ENCODE measurements around the gene RPS8. TPM values are rescaled to one million over a fixed set of nuclear protein-coding genes. Genes with fewer than 3 reads are reported as not detected.
A peak's percentile ranks its signal among the peaks of the same experiment; 100 is the strongest.
"Not testable (repeated sequence)": the region's sequence is repeated elsewhere in the genome, so short reads cannot be mapped to it uniquely, and the experiment has no call there.

RPS8 gene
- total RNA-seq, 1 experiment from 2014 or later = 1,326 TPM

- no peak for DNase-seq (ENCODE audit: low spot score)
Observed at GRCh38 chr1:44780583-44781121, 5.3 kb downstream of the RPS8 start.

GRCh38 chr1:44783697-44784093 lies 8.4 kb downstream of the RPS8 start:
- no peak for DNase-seq (ENCODE audit: low spot score)

GRCh38 chr1:44784094-44785028 lies 9.0 kb downstream of the RPS8 start:
- no peak for DNase-seq (ENCODE audit: low spot score)

- DNase-seq (ENCODE audit: low spot score) = no peak
Observed at GRCh38 chr1:44785029-44785380, 9.7 kb downstream of the RPS8 start.

GRCh38 chr1:44785501-44786137 lies 10.3 kb downstream of the RPS8 start:
- no peak for DNase-seq (ENCODE audit: low spot score)

GRCh38 chr1:44786138-44786840 lies 10.9 kb downstream of the RPS8 start:
- DNase-seq (ENCODE audit: low spot score) = peak; percentile 86

- DNase-seq (ENCODE audit: low spot score) = no peak
Observed at GRCh38 chr1:44786841-44787426, 11.6 kb downstream of the RPS8 start.

GRCh38 chr1:44787506-44787905 lies 12.2 kb downstream of the RPS8 start:
- no peak for DNase-seq (ENCODE audit: low spot score)

GRCh38 chr1:44788120-44788860 lies 12.9 kb downstream of the RPS8 start, which contains the start of gene BEST4:
TSS of gene BEST4 (minus strand) at chr1:44788170. CDS start at chr1:44787705, 465 bp downstream.
- no peak for DNase-seq (ENCODE audit: low spot score)

GRCh38 chr1:44790968-44791801 lies 15.8 kb downstream of the RPS8 start:
- DNase-seq (ENCODE audit: low spot score) = peak; percentile 64

GRCh38 chr1:44792736-44793502 lies 17.6 kb downstream of the RPS8 start:
- no peak for DNase-seq (ENCODE audit: low spot score)

GRCh38 chr1:44797886-44798285 lies 22.5 kb downstream of the RPS8 start:
- DNase-seq (ENCODE audit: low spot score) = not testable (repeated sequence)

- DNase-seq (ENCODE audit: low spot score) = no peak
Observed at GRCh38 chr1:44798481-44799365, 23.4 kb downstream of the RPS8 start.

GRCh38 chr1:44799770-44800584 lies 24.6 kb downstream of the RPS8 start, which contains the start of gene PLK3:
TSS of gene PLK3 (plus strand) at chr1:44800377. CDS start at chr1:44800464, 87 bp downstream.
- peak; percentile 98 for DNase-seq (ENCODE audit: low spot score)

GRCh38 chr1:44801491-44802305 lies 26.4 kb downstream of the RPS8 start:
- peak; percentile 43 for DNase-seq (ENCODE audit: low spot score)

All from HT-29 (cell line).